ENCODE data around the gene MARCO. TPM values are rescaled to one million over a fixed set of nuclear protein-coding genes. Genes with fewer than 3 reads are reported as not detected.
A peak's percentile ranks its signal among the peaks of the same experiment; 100 is the strongest.

MARCO gene
- polyA plus RNA-seq, 3 donors, result 12.7 to 43.7 (median 37.7) TPM

GRCh38 chr2:119005555-119005954 lies 63.6 kb downstream of the MARCO start:
- Histone ChIP-seq H3K79me2 (ENCODE audit: insufficient read depth, low read length) (no peaks in the 10 kb centered on the region), H3K4me3 (replicated peaks in 1 of 3; ENCODE audit: low read depth in 2 of 3, low read length in 3 of 3) (no peak overlapping the region), H3K27me3 (ENCODE audit: control insufficient read depth in 2 of 2, insufficient read depth in 2 of 2, low read length in 2 of 2) (peaks cover 3 to 14% of the 10 kb centered on the region in 2 donors), H4K20me1 (ENCODE audit: insufficient read depth, low read length) (no peaks in the 10 kb centered on the region), H3K4me2 (replicated peaks; ENCODE audit: extremely low read depth, low read length, poor library complexity, severe bottlenecking) (no peak overlapping the region), H3K4me1 (ENCODE audit: control insufficient read depth in 1 of 2, insufficient read depth in 2 of 2, low read length in 2 of 2) (peaks cover 18 to 24% of the 10 kb centered on the region in 2 donors), H3K36me3 (replicated peaks in 1 of 2; ENCODE audit: control insufficient read depth in 1 of 2, insufficient read depth in 2 of 2, low read length in 2 of 2) (no peaks in the 10 kb centered on the region), H2AFZ (ENCODE audit: insufficient read depth, low read depth, low read length, poor library complexity, severe bottlenecking) (no peak overlapping the region), H3K9ac (ENCODE audit: insufficient read depth, low read length, poor library complexity, severe bottlenecking) (no peak overlapping the region), H3K27ac (ENCODE audit: low read depth in 1 of 2, low read length in 2 of 2) (no peak overlapping the region), H3K9me3 (replicated peaks in 1 of 2; ENCODE audit: control insufficient read depth in 1 of 2, insufficient read depth in 1 of 2, low read length in 2 of 2) (peaks cover 0 to 11% of the 10 kb centered on the region in 2 donors)
- WGBS (ENCODE audit: insufficient coverage), result 76% methylated on average over 4 of the region's 6 CpGs
- intact Hi-C loops (cut with micrococcal nuclease), result no loop called here
- peaks cover 6 to 21% (median 12%) of the 10 kb centered on the region in 7 donors for H3K9me3 Mint-ChIP-seq
- H3K27me3 Mint-ChIP-seq (ENCODE audit: low read depth in 3 of 3), result peaks cover 10 to 15% (median 14%) of the 10 kb centered on the region in 3 donors
- H3K36me3 Mint-ChIP-seq, result peaks cover 0 to 6% of the 10 kb centered on the region in 2 donors
- H3K27ac Mint-ChIP-seq, result no peak overlapping the region
- H3K4me1 Mint-ChIP-seq, result peaks cover 39% of the 10 kb centered on the region
- TF ChIP-seq CTCF (IDR thresholded peaks at IDR 0.05), result no peak
- no peak overlapping the region for H3K4me3 Mint-ChIP-seq
- DNase-seq, result peak in 1 of 3 donors; percentile 20

DNA sequence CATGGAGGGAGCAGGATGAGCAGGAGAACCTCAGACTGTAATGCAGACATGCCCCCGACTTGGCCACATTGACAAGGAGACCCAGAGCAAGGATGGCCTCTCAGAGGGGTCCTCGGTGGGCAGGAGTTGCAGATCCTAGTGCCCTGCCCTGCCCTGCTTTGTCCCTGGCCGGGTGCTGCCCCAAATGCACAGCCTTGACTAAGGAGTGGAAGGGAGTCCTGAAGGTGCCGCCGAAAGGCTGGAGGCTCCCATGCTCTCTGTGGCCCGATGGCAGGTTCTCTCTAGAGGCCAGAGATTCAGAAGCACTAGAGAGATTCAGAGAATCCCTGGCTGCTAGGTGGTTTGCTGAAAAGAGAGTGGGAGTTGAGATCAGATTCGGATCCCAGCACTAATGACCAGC lies 64.4 kb downstream of the MARCO start:
- Histone ChIP-seq H3K36me3 (replicated peaks in 1 of 2; ENCODE audit: control insufficient read depth in 1 of 2, insufficient read depth in 2 of 2, low read length in 2 of 2) (no peaks in the 10 kb centered on the region), H3K9me3 (replicated peaks in 1 of 2; ENCODE audit: control insufficient read depth in 1 of 2, insufficient read depth in 1 of 2, low read length in 2 of 2) (peaks cover 0 to 11% of the 10 kb centered on the region in 2 donors), H4K20me1 (ENCODE audit: insufficient read depth, low read length) (no peaks in the 10 kb centered on the region), H3K79me2 (ENCODE audit: insufficient read depth, low read length) (no peaks in the 10 kb centered on the region), H3K27ac (ENCODE audit: low read depth in 1 of 2, low read length in 2 of 2) (no peak overlapping the region), H3K4me1 (ENCODE audit: control insufficient read depth in 1 of 2, insufficient read depth in 2 of 2, low read length in 2 of 2) (peaks cover 23 to 33% of the 10 kb centered on the region in 2 donors), H3K4me3 (replicated peaks in 1 of 3; ENCODE audit: low read depth in 2 of 3, low read length in 3 of 3) (no peak overlapping the region), H3K4me2 (replicated peaks; ENCODE audit: extremely low read depth, low read length, poor library complexity, severe bottlenecking) (no peak overlapping the region), H3K27me3 (ENCODE audit: control insufficient read depth in 2 of 2, insufficient read depth in 2 of 2, low read length in 2 of 2) (peaks cover 3 to 22% of the 10 kb centered on the region in 2 donors), H3K9ac (ENCODE audit: insufficient read depth, low read length, poor library complexity, severe bottlenecking) (no peak overlapping the region), H2AFZ (ENCODE audit: insufficient read depth, low read depth, low read length, poor library complexity, severe bottlenecking) (no peak overlapping the region)
- DNase-seq, result no peak
- Mint-ChIP-seq H3K9me3 (peaks cover 6 to 21% (median 12%) of the 10 kb centered on the region in 7 donors), H3K27ac (no peak overlapping the region), H3K27me3 (ENCODE audit: low read depth in 3 of 3) (peaks cover 18 to 23% (median 23%) of the 10 kb centered on the region in 3 donors), H3K4me1 (peaks cover 46% of the 10 kb centered on the region), H3K36me3 (peaks cover 0 to 7% of the 10 kb centered on the region in 2 donors), H3K4me3 (no peak overlapping the region)
- WGBS (ENCODE audit: insufficient coverage), result 90% methylated on average over 7 of the region's 7 CpGs
- intact Hi-C loops (cut with micrococcal nuclease), result no loop called here
- no peak for TF ChIP-seq CTCF (IDR thresholded peaks at IDR 0.05)

All from CD14-positive monocyte (primary cell).